Measurements from ENCODE around the gene GPC3. TPM values are rescaled to one million over a fixed set of nuclear protein-coding genes. Genes with fewer than 3 reads are reported as not detected.

GPC3 gene
- total RNA-seq, 1 experiment from 2014 or later: 233 TPM

- H3K9me3 Mint-ChIP-seq (ENCODE audit: unreplicated experiment): no peaks in the 10 kb centered on the region
- no peaks in the 10 kb centered on the region; the same call in 1 of the 2 replicates for H3K36me3 ChIP-seq (ENCODE audit: control insufficient read depth, insufficient read depth, low read length)
- H3K4me1 Mint-ChIP-seq (ENCODE audit: low read depth, unreplicated experiment): peaks cover 8% of the 10 kb centered on the region
- no peak overlapping the region for H3K27ac Mint-ChIP-seq (ENCODE audit: unreplicated experiment)
- DNase-seq: no peak
- ChIA-PET CTCF (interaction anchor here (1.5 kb wide), 1 partner anchor 201 kb away, joined by 3 read pairs; no protein-coding TSS in a partner anchor), POLR2A (no interaction called here)
- TF ChIP-seq CTCF (IDR thresholded peaks at IDR 0.05; ENCODE audit: insufficient read depth in 1 of 2, low read depth in 1 of 2, low read length in 1 of 2, severe bottlenecking in 1 of 2, unreplicated experiment in 1 of 2): no peak
- no TSS peak for BruUV-seq (replicated peaks)
- H3K9me3 ChIP-seq: no peaks in the 10 kb centered on the region
- no peaks in the 10 kb centered on the region for H3K4me1 ChIP-seq
- no peak overlapping the region for H3K4me3 ChIP-seq (ENCODE audit: low read depth, low read length)
- H3K27me3 Mint-ChIP-seq (ENCODE audit: insufficient read depth, unreplicated experiment): no peaks in the 10 kb centered on the region
- no peaks in the 10 kb centered on the region for H3K27me3 ChIP-seq (replicated peaks; ENCODE audit: control insufficient read depth, insufficient read depth, low read length)
- no peak overlapping the region for H3K4me3 Mint-ChIP-seq (ENCODE audit: unreplicated experiment)
- intact Hi-C loops (cut with micrococcal nuclease; ENCODE audit: unreplicated experiment): no loop called here
- H3K36me3 Mint-ChIP-seq (ENCODE audit: insufficient read depth, unreplicated experiment): no peaks in the 10 kb centered on the region
Observed at GRCh38 chrX:133669214-133669613, 316.2 kb downstream of the GPC3 start.

DNA sequence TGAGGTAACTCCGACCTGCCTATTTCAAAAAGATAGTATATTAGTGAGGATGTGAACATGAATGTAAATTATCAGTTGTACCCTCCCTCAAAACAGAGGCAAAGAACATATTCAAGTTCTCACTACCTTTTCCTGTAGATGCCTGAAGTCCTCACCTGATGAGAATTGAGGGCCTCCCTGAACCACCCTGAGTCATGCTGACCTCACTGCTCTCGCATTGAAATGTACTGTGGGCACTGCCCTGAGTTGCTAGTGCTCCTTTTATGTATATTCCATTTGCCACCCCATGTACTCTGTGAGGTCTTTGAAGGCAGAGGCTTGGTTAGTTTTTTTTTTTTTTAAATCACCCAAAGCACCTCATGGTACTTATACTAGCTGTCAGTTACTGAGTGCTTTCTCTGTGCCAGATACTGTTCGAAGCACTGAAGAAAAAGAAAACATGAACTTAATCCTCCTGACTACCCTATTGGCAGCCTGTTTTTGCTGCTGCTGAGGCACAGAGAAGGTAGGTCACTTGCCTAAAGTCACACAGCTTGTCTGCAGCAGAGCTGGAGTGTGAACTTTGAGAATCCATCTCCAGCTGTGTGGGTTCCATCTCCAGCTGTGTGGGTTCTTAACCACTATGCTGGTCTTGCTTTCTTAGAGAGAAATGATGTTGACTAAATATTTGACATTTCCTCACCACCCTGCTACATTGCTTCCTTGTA lies 317.0 kb downstream of the GPC3 start:
- no peaks in the 10 kb centered on the region for H3K36me3 Mint-ChIP-seq (ENCODE audit: insufficient read depth, unreplicated experiment)
- Histone ChIP-seq H3K9me3 (no peaks in the 10 kb centered on the region), H3K36me3 (ENCODE audit: control insufficient read depth, insufficient read depth, low read length) (no peaks in the 10 kb centered on the region; the same call in 1 of the 2 replicates), H3K4me3 (ENCODE audit: low read depth, low read length) (no peak overlapping the region), H3K4me1 (no peaks in the 10 kb centered on the region), H3K27me3 (replicated peaks; ENCODE audit: control insufficient read depth, insufficient read depth, low read length) (no peaks in the 10 kb centered on the region)
- intact Hi-C loops (cut with micrococcal nuclease; ENCODE audit: unreplicated experiment): no loop called here
- POLR2A ChIA-PET: no interaction called here
- no TSS peak for BruUV-seq (replicated peaks)
- no peak overlapping the region for H3K4me3 Mint-ChIP-seq (ENCODE audit: unreplicated experiment)
- no peak for TF ChIP-seq CTCF (IDR thresholded peaks at IDR 0.05; ENCODE audit: insufficient read depth in 1 of 2, low read depth in 1 of 2, low read length in 1 of 2, severe bottlenecking in 1 of 2, unreplicated experiment in 1 of 2)
- DNase-seq: no peak
- H3K4me1 Mint-ChIP-seq (ENCODE audit: low read depth, unreplicated experiment): peaks cover 8% of the 10 kb centered on the region
- H3K27ac Mint-ChIP-seq (ENCODE audit: unreplicated experiment): no peak overlapping the region
- H3K27me3 Mint-ChIP-seq (ENCODE audit: insufficient read depth, unreplicated experiment): no peaks in the 10 kb centered on the region
- no peaks in the 10 kb centered on the region for H3K9me3 Mint-ChIP-seq (ENCODE audit: unreplicated experiment)
- CTCF ChIA-PET: no interaction called here

GRCh38 chrX:133666256-133666655 lies 319.1 kb downstream of the GPC3 start:
- H3K27me3 Mint-ChIP-seq (ENCODE audit: insufficient read depth, unreplicated experiment): no peaks in the 10 kb centered on the region
- intact Hi-C loops (cut with micrococcal nuclease; ENCODE audit: unreplicated experiment): no loop called here
- BruUV-seq (replicated peaks): no TSS peak
- H3K4me3 Mint-ChIP-seq (ENCODE audit: unreplicated experiment): no peak overlapping the region
- H3K27me3 ChIP-seq (replicated peaks; ENCODE audit: control insufficient read depth, insufficient read depth, low read length): no peaks in the 10 kb centered on the region
- no peak overlapping the region for H3K4me3 ChIP-seq (ENCODE audit: low read depth, low read length)
- no peaks in the 10 kb centered on the region for H3K36me3 Mint-ChIP-seq (ENCODE audit: insufficient read depth, unreplicated experiment)
- no peaks in the 10 kb centered on the region for H3K9me3 Mint-ChIP-seq (ENCODE audit: unreplicated experiment)
- no peaks in the 10 kb centered on the region for H3K4me1 ChIP-seq
- H3K27ac Mint-ChIP-seq (ENCODE audit: unreplicated experiment): no peak overlapping the region
- ChIA-PET CTCF (interaction anchor here (0.6 kb wide), 1 partner anchor 436 kb away, joined by 3 read pairs; no protein-coding TSS in a partner anchor), POLR2A (no interaction called here)
- DNase-seq: no peak
- no peaks in the 10 kb centered on the region for H3K4me1 Mint-ChIP-seq (ENCODE audit: low read depth, unreplicated experiment)
- TF ChIP-seq CTCF (IDR thresholded peaks at IDR 0.05; ENCODE audit: insufficient read depth in 1 of 2, low read depth in 1 of 2, low read length in 1 of 2, severe bottlenecking in 1 of 2, unreplicated experiment in 1 of 2): no peak
- no peaks in the 10 kb centered on the region for H3K9me3 ChIP-seq
- no peaks in the 10 kb centered on the region; the same call in none of the 2 replicates for H3K36me3 ChIP-seq (ENCODE audit: control insufficient read depth, insufficient read depth, low read length)
